Mesenchymal stem cell (in vitro differentiated cells and primary cell): ENCODE results near the gene HHIPL2. TPM values are rescaled to one million over a fixed set of nuclear protein-coding genes. Genes with fewer than 3 reads are reported as not detected.
"Not testable (repeated sequence)": the region's sequence is repeated elsewhere in the genome, so short reads cannot be mapped to it uniquely, and the experiment has no call there.

ENCODE experiments used
- DNase-seq: peaks from one replicate; pipeline ENCODE4 v3.0.0-alpha.2; 2013
- H2AFZ ChIP-seq: one replicate; pipeline ENCODE4 v1.6.1; 2013; ENCODE audit warnings: low read depth, mild to moderate bottlenecking, control low read depth, inconsistent platforms, low read length, moderate library complexity
- H2AK5ac ChIP-seq: 2 replicates; pipeline ENCODE4 v1.6.1; 2013; ENCODE audit warnings: low read length, moderate library complexity, mild to moderate bottlenecking, inconsistent platforms; ENCODE audit not compliant: severe bottlenecking
- H2BK120ac ChIP-seq: one replicate; pipeline ENCODE4 v1.6.1; 2013; ENCODE audit warnings: low read depth, mild to moderate bottlenecking, inconsistent platforms, low read length, moderate library complexity
- H2BK12ac ChIP-seq, 2 experiments: one replicate each; pipeline ENCODE4 v1.6.1; 2013; ENCODE audit warnings: inconsistent platforms in 2 of 2, low read length in 2 of 2, mild to moderate bottlenecking in 2 of 2, moderate library complexity in 2 of 2, control low read depth in 1 of 2
- H2BK15ac ChIP-seq: one replicate; pipeline ENCODE4 v1.6.1; 2013; ENCODE audit warnings: mild to moderate bottlenecking, low read depth, inconsistent platforms; ENCODE audit not compliant: poor library complexity, severe bottlenecking
- H2BK5ac ChIP-seq: 2 replicates; pipeline ENCODE4 v1.6.1; 2013; ENCODE audit warnings: low read depth, mild to moderate bottlenecking, low read length, control low read depth, inconsistent platforms; ENCODE audit not compliant: poor library complexity, severe bottlenecking
- H3K14ac ChIP-seq, 2 experiments: one replicate each; pipeline ENCODE4 v1.6.1; 2013; ENCODE audit warnings: inconsistent platforms in 2 of 2, low read length in 2 of 2, control low read depth in 1 of 2, mild to moderate bottlenecking in 1 of 2, moderate library complexity in 1 of 2
- H3K18ac ChIP-seq, 2 experiments: one replicate each; pipeline ENCODE4 v1.6.1; 2013; ENCODE audit warnings: inconsistent platforms in 2 of 2, low read length in 2 of 2, control low read depth in 1 of 2, low read depth in 1 of 2, mild to moderate bottlenecking in 1 of 2
- H3K23ac ChIP-seq, 2 experiments: one replicate each; pipeline ENCODE4 v1.6.1; 2013; ENCODE audit warnings: inconsistent platforms in 2 of 2, low read length in 2 of 2, mild to moderate bottlenecking in 2 of 2, moderate library complexity in 2 of 2, control low read depth in 1 of 2
- H3K27ac ChIP-seq: 2 replicates; pipeline ENCODE4 v1.5.1; 2013; ENCODE audit warnings: mild to moderate bottlenecking, moderate library complexity, low read length, control low read depth, inconsistent platforms; ENCODE audit not compliant: poor library complexity, severe bottlenecking
- H3K27me3 ChIP-seq, 2 experiments: 2 replicates each; pipeline versions ENCODE4 v1.6.1 to v1.7.0; 2013; ENCODE audit warnings: low read length in 2 of 2, mild to moderate bottlenecking in 2 of 2, moderate library complexity in 2 of 2, control low read depth in 1 of 2, inconsistent platforms in 1 of 2; ENCODE audit not compliant: control insufficient read depth in 1 of 2, insufficient read depth in 1 of 2
- H3K36me3 ChIP-seq, 2 experiments: 2 replicates each; pipeline versions ENCODE4 v1.6.1 to v1.7.0; 2013; ENCODE audit warnings: low read length in 2 of 2, control low read depth in 1 of 2, inconsistent platforms in 1 of 2, low read depth in 1 of 2, mild to moderate bottlenecking in 1 of 2; ENCODE audit not compliant: insufficient read depth in 2 of 2, control insufficient read depth in 1 of 2
- H3K4ac ChIP-seq, 2 experiments: one replicate each; pipeline ENCODE4 v1.6.1; 2013; ENCODE audit warnings: inconsistent platforms in 2 of 2, low read length in 2 of 2, mild to moderate bottlenecking in 2 of 2, moderate library complexity in 2 of 2, control low read depth in 1 of 2, low read depth in 1 of 2
- H3K4me1 ChIP-seq: 2 replicates; pipeline ENCODE4 v1.6.1; 2013; ENCODE audit warnings: low read depth, low read length, control low read depth; ENCODE audit not compliant: control insufficient read depth, insufficient read depth
- H3K4me2 ChIP-seq: 2 replicates; pipeline ENCODE4 v1.6.1; 2013; ENCODE audit warnings: low read length, mild to moderate bottlenecking, inconsistent platforms; ENCODE audit not compliant: poor library complexity, severe bottlenecking
- H3K4me3 ChIP-seq, 2 experiments: 2 replicates each; pipeline versions ENCODE4 v1.5.1 to v1.7.0; 2013; ENCODE audit warnings: low read length in 2 of 2, mild to moderate bottlenecking in 2 of 2, control low read depth in 1 of 2, low read depth in 1 of 2; ENCODE audit not compliant: insufficient read depth in 1 of 2
- H3K79me1 ChIP-seq: replicated peaks from 2 replicates; pipeline ENCODE4 v1.6.1; 2013; ENCODE audit warnings: mild to moderate bottlenecking, control low read depth, low read length, inconsistent platforms; ENCODE audit not compliant: poor library complexity, severe bottlenecking
- H3K9ac ChIP-seq: 2 replicates; pipeline ENCODE4 v1.7.0; 2013; ENCODE audit warnings: mild to moderate bottlenecking, low read length, moderate library complexity
- H3K9me3 ChIP-seq: 2 replicates; pipeline ENCODE4 v1.7.0; 2013; ENCODE audit warnings: mild to moderate bottlenecking, low read length; ENCODE audit not compliant: control insufficient read depth
- H4K8ac ChIP-seq: one replicate; pipeline ENCODE4 v1.6.1; 2013; ENCODE audit warnings: inconsistent platforms, mild to moderate bottlenecking, low read length, moderate library complexity
- H4K91ac ChIP-seq: one replicate; pipeline ENCODE4 v1.6.1; 2013; ENCODE audit warnings: mild to moderate bottlenecking, low read length, inconsistent platforms
- WGBS: methylation state at CpG from one replicate; pipeline ENCODE4 v1.1.7; 2013; ENCODE audit warnings: mixed read lengths; 5-methylcytosine and 5-hydroxymethylcytosine counted together
- small RNA-seq: library from polyadenylated mRNA; stranded (forward); fragments of <200 nt; extraction: miRNeasy Mini kit (QIAGEN cat#:217004); gene quantifications from one replicate; pipeline ENCODE3, GENCODE V24; 2013; ENCODE audit warnings: low read depth

HHIPL2 gene

GRCh38 chr1:222473717-222474116, 74.2 kb downstream of the HHIPL2 start:
- not testable (repeated sequence) for H2BK15ac ChIP-seq, H3K36me3 ChIP-seq, H3K27ac ChIP-seq, H2BK12ac ChIP-seq, H3K4me1 ChIP-seq, H2BK120ac ChIP-seq, H2AK5ac ChIP-seq, H2AFZ ChIP-seq, DNase-seq, H3K9me3 ChIP-seq, H3K4me2 ChIP-seq, H3K4me3 ChIP-seq, H3K27me3 ChIP-seq, H3K79me1 ChIP-seq, H3K9ac ChIP-seq, H3K14ac ChIP-seq, H3K23ac ChIP-seq, H4K91ac ChIP-seq, H2BK5ac ChIP-seq, H3K18ac ChIP-seq, H3K4ac ChIP-seq, H4K8ac ChIP-seq
- 87% methylated on average over 13 of the region's 17 CpGs for WGBS

- H2AFZ ChIP-seq, H2BK120ac ChIP-seq, H3K4me1 ChIP-seq, H3K18ac ChIP-seq, H4K8ac ChIP-seq, H2AK5ac ChIP-seq, H2BK12ac ChIP-seq, H3K9ac ChIP-seq, H3K23ac ChIP-seq, H2BK15ac ChIP-seq, H2BK5ac ChIP-seq, DNase-seq, H3K14ac ChIP-seq, H3K4me2 ChIP-seq, H3K79me1 ChIP-seq, H3K27me3 ChIP-seq, H3K36me3 ChIP-seq, H3K27ac ChIP-seq, H3K4me3 ChIP-seq, H3K9me3 ChIP-seq, H4K91ac ChIP-seq, H3K4ac ChIP-seq: not testable (repeated sequence)
- 95% methylated on average over 33 of the region's 33 CpGs for WGBS
These were observed 74.9 kb downstream of the HHIPL2 start for GRCh38 chr1:222472776-222473540.

Small RNA genes lying within 50 kb of the gene (small RNA-seq; reads per million reads assigned to genes)
- gene RNU6-791P, result not detected
